ENCODE data around the gene RAB41. TPM values are rescaled to one million over a fixed set of nuclear protein-coding genes. Genes with fewer than 3 reads are reported as not detected.

Gene RAB41
- total RNA-seq, 1 donor from 2014 or later, result not detected

GRCh38 chrX:70279081-70279480 lies 2.9 kb upstream of the RAB41 start:
- H3K27me3 Mint-ChIP-seq (ENCODE audit: low read depth), result no peaks in the 10 kb centered on the region
- peaks cover 24% of the 10 kb centered on the region for H3K9me3 Mint-ChIP-seq
- H3K36me3 Mint-ChIP-seq, result peaks cover 7% of the 10 kb centered on the region
- H3K4me3 Mint-ChIP-seq, result no peak overlapping the region
- TF ChIP-seq, protein P1, sequence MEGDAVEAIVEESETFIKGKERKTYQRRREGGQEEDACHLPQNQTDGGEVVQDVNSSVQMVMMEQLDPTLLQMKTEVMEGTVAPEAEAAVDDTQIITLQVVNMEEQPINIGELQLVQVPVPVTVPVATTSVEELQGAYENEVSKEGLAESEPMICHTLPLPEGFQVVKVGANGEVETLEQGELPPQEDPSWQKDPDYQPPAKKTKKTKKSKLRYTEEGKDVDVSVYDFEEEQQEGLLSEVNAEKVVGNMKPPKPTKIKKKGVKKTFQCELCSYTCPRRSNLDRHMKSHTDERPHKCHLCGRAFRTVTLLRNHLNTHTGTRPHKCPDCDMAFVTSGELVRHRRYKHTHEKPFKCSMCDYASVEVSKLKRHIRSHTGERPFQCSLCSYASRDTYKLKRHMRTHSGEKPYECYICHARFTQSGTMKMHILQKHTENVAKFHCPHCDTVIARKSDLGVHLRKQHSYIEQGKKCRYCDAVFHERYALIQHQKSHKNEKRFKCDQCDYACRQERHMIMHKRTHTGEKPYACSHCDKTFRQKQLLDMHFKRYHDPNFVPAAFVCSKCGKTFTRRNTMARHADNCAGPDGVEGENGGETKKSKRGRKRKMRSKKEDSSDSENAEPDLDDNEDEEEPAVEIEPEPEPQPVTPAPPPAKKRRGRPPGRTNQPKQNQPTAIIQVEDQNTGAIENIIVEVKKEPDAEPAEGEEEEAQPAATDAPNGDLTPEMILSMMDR (IDR thresholded peaks at IDR 0.05; ENCODE audit: unreplicated experiment), result no peak
- no peaks in the 10 kb centered on the region for H3K4me1 Mint-ChIP-seq
- H3K27ac Mint-ChIP-seq, result no peak overlapping the region
- DNase-seq (ENCODE audit: low spot score in 2 of 2, unreplicated experiment in 2 of 2), result no peak

GRCh38 chrX:70280573-70280972 lies 1.4 kb upstream of the RAB41 start:
- Mint-ChIP-seq H3K27ac (no peak overlapping the region), H3K9me3 (peaks cover 24% of the 10 kb centered on the region), H3K4me1 (no peaks in the 10 kb centered on the region), H3K36me3 (peaks cover 7% of the 10 kb centered on the region), H3K4me3 (no peak overlapping the region), H3K27me3 (ENCODE audit: low read depth) (no peaks in the 10 kb centered on the region)
- TF ChIP-seq, protein P1 (IDR thresholded peaks at IDR 0.05; ENCODE audit: unreplicated experiment), result no peak
- DNase-seq (ENCODE audit: low spot score in 2 of 2, unreplicated experiment in 2 of 2), result no peak

DNA sequence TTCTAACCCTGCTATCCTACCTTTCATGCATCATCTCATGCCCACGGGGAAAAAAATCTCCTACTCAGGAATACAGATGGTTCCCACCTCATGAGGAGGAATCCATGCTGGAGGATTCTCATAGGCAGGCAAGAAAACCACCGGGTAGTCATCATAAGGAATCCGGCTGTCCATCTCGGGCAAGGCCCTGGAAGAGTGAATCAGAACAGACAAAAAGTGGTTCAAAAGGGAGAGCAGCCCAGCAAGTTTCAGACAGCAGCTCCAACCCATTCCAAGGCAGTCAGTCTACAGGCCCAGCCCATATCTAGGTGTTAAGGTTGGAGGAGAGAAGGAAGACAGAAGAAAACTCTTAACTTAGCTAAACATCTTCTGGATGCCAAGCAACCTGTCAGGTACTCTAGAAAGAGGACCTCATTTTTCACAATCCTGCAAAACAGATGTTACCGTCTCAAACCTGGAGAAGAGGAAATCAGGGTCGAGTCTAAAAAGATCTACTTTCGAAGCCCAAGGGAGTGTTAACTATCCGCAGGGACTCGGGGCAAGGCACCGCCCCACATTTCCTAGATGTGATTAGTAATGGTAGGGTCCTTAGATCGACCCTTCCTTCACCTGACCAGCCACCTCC lies 7.3 kb downstream of the RAB41 start:
- Mint-ChIP-seq H3K4me3 (peak overlapping the region; percentile 91), H3K9me3 (peaks cover 3% of the 10 kb centered on the region), H3K27me3 (ENCODE audit: low read depth) (no peaks in the 10 kb centered on the region), H3K4me1 (peaks cover 22% of the 10 kb centered on the region), H3K36me3 (peaks cover 5% of the 10 kb centered on the region), H3K27ac (peak overlapping the region; percentile 43)
- TF ChIP-seq, protein P1 (IDR thresholded peaks at IDR 0.05; ENCODE audit: unreplicated experiment), result no peak
- no peak for DNase-seq (ENCODE audit: low spot score in 2 of 2, unreplicated experiment in 2 of 2)

- H3K27ac Mint-ChIP-seq, result peak within 1 kb of the TSS; percentile 81
- peaks cover 3% of the 10 kb centered on the region for H3K9me3 Mint-ChIP-seq
- DNase-seq (ENCODE audit: low spot score in 2 of 2, unreplicated experiment in 2 of 2), result peak; percentile 49 to 72
- H3K4me1 Mint-ChIP-seq, result peaks cover 22% of the 10 kb centered on the region
- peaks cover 5% of the 10 kb centered on the region for H3K36me3 Mint-ChIP-seq
- H3K4me3 Mint-ChIP-seq, result peak within 1 kb of the TSS; percentile 91
- TF ChIP-seq, protein P1 (IDR thresholded peaks at IDR 0.05; ENCODE audit: unreplicated experiment), result no peak
- no peaks in the 10 kb centered on the region for H3K27me3 Mint-ChIP-seq (ENCODE audit: low read depth)
These were observed 8.1 kb downstream of the RAB41 start, which contains the start of the genes KIF4A and PDZD11 for GRCh38 chrX:70289793-70290770. KIF4A (plus strand) TSS chrX:70290104; CDS start chrX:70290459, 355 bp downstream. PDZD11 (minus strand) TSS chrX:70289927; CDS start chrX:70289341, 586 bp downstream.

DNA sequence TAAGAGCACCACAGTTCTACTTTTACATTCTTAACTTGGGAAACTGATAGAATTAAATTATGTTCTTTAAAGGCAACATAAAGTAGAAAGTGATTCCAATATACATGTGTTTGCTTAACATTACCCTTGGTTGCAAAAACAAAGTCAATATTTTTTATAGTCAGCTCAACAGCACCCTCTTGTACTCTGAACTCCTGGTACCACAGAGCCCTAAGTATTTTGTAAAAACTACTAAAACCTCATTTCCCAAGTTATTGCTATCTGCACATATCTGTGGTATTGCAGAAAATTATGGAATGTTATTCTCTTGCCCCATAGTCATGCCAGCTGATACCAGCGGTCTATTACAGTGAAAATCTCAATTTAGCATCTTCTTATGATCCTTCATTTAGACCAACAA lies 10.8 kb downstream of the RAB41 start:
- no peaks in the 10 kb centered on the region for H3K9me3 Mint-ChIP-seq
- no peaks in the 10 kb centered on the region for H3K27me3 Mint-ChIP-seq (ENCODE audit: low read depth)
- TF ChIP-seq, protein P1 (IDR thresholded peaks at IDR 0.05; ENCODE audit: unreplicated experiment), result no peak
- H3K4me3 Mint-ChIP-seq, result no peak overlapping the region
- no peak overlapping the region for H3K27ac Mint-ChIP-seq
- H3K36me3 Mint-ChIP-seq, result no peaks in the 10 kb centered on the region
- peaks cover 22% of the 10 kb centered on the region for H3K4me1 Mint-ChIP-seq
- no peak for DNase-seq (ENCODE audit: low spot score in 2 of 2, unreplicated experiment in 2 of 2)
